C4-2B (cell line): Measurements from ENCODE around the gene HAUS1.
"Not testable (repeated sequence)": the region's sequence is repeated elsewhere in the genome, so short reads cannot be mapped to it uniquely, and the experiment has no call there.

Experiments
- CTCF ChIP-seq: fragments of 450-650 bp; conservative IDR thresholded peaks from 2 replicates; pipeline ENCODE4 v1.5.1; 2017; ENCODE audit warnings: mild to moderate bottlenecking
- ZFX ChIP-seq: fragments of 450-650 bp; IDR thresholded peaks from 2 replicates; pipeline ENCODE4 v1.6.1; 2017

- TF ChIP-seq CTCF, ZFX: not testable (repeated sequence)
Measured at GRCh38 chr18:46130549-46130948, 26.4 kb downstream of the HAUS1 start.
